ENCODE measurements around the gene RUBCNL. TPM values are rescaled to one million over a fixed set of nuclear protein-coding genes. Genes with fewer than 3 reads are reported as not detected.

RUBCNL gene
- total RNA-seq, 1 experiment from 2014 or later = 0.37 TPM

DNA sequence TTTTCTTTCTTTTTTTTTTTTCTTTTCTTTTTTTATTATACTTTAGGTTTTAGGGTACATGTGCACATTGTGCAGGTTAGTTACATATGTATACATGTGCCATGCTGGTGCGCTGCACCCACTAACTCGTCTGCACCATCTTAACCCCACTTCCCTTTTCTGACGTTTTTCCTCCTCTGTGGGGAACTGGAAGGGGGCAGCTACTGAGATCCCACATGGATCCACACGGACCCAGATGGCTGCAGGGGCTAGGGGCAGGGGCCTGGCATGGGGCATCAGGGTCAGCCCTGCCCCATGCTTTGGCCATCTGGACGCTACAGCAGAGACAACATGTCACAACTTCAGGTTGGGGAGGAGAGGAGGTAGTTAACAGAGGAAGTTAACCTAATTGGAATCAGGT lies 54.3 kb downstream of the RUBCNL start:
- no TSS peak for BruUV-seq (replicated peaks)
- no peak overlapping the region for H3K4me2 ChIP-seq
- no peak overlapping the region for H2AFZ ChIP-seq
- no peak overlapping the region for H3K4me3 ChIP-seq
- no peaks in the 10 kb centered on the region for H3K79me2 ChIP-seq (ENCODE audit: low read depth)
- intact Hi-C loops (cut with micrococcal nuclease; ENCODE audit: unreplicated experiment) = no loop called here
- DNase-seq = no peak
- no peaks in the 10 kb centered on the region for H3K4me1 ChIP-seq (replicated peaks; ENCODE audit: insufficient read depth)
- ChIA-PET POLR2A (ENCODE audit: unreplicated experiment) (no interaction called here), CTCF (no interaction called here)
- no peaks in the 10 kb centered on the region for H3K9me2 ChIP-seq (ENCODE audit: insufficient read depth)
- 0 out of 2 replicates have a peak, but pooled peaks cover 4% of the 10 kb centered on the region for H3K27me3 ChIP-seq (ENCODE audit: insufficient read depth, low read depth)
- H3K27ac ChIP-seq = no peak overlapping the region
- H3K36me3 ChIP-seq (ENCODE audit: low read depth) = no peaks in the 10 kb centered on the region
- H3K9me3 ChIP-seq (ENCODE audit: insufficient read depth, low read depth) = no peaks in the 10 kb centered on the region
- H4K20me1 ChIP-seq (ENCODE audit: insufficient read depth) = no peaks in the 10 kb centered on the region
- H3F3A ChIP-seq (ENCODE audit: insufficient read depth, low read depth) = no peaks in the 10 kb centered on the region
- no peak for TF ChIP-seq EZH2 (IDR thresholded peaks at IDR 0.05; ENCODE audit: low read depth)
- TF ChIP-seq, protein P1, sequence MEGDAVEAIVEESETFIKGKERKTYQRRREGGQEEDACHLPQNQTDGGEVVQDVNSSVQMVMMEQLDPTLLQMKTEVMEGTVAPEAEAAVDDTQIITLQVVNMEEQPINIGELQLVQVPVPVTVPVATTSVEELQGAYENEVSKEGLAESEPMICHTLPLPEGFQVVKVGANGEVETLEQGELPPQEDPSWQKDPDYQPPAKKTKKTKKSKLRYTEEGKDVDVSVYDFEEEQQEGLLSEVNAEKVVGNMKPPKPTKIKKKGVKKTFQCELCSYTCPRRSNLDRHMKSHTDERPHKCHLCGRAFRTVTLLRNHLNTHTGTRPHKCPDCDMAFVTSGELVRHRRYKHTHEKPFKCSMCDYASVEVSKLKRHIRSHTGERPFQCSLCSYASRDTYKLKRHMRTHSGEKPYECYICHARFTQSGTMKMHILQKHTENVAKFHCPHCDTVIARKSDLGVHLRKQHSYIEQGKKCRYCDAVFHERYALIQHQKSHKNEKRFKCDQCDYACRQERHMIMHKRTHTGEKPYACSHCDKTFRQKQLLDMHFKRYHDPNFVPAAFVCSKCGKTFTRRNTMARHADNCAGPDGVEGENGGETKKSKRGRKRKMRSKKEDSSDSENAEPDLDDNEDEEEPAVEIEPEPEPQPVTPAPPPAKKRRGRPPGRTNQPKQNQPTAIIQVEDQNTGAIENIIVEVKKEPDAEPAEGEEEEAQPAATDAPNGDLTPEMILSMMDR (conservative IDR thresholded peaks at IDR 0.05) = no peak

- H3K9me2 ChIP-seq (ENCODE audit: insufficient read depth) = no peaks in the 10 kb centered on the region
- H3K4me3 ChIP-seq = no peak overlapping the region
- H4K20me1 ChIP-seq (ENCODE audit: insufficient read depth) = no peaks in the 10 kb centered on the region
- intact Hi-C loops (cut with micrococcal nuclease; ENCODE audit: unreplicated experiment) = no loop called here
- TF ChIP-seq, protein P1 (conservative IDR thresholded peaks at IDR 0.05) = no peak
- TF ChIP-seq EZH2 (IDR thresholded peaks at IDR 0.05; ENCODE audit: low read depth) = no peak
- no peaks in the 10 kb centered on the region for H3K79me2 ChIP-seq (ENCODE audit: low read depth)
- ChIA-PET CTCF (no interaction called here), POLR2A (ENCODE audit: unreplicated experiment) (no interaction called here)
- no TSS peak for BruUV-seq (replicated peaks)
- no peak overlapping the region for H2AFZ ChIP-seq
- no peaks in the 10 kb centered on the region for H3K4me1 ChIP-seq (replicated peaks; ENCODE audit: insufficient read depth)
- H3K4me2 ChIP-seq = no peak overlapping the region
- no peaks in the 10 kb centered on the region for H3K36me3 ChIP-seq (ENCODE audit: low read depth)
- H3K27ac ChIP-seq = no peak overlapping the region
- no peaks in the 10 kb centered on the region for H3K9me3 ChIP-seq (ENCODE audit: insufficient read depth, low read depth)
- DNase-seq = no peak
- H3K27me3 ChIP-seq (ENCODE audit: insufficient read depth, low read depth) = 0 out of 2 replicates have a peak, but pooled peaks cover 4% of the 10 kb centered on the region
- H3F3A ChIP-seq (ENCODE audit: insufficient read depth, low read depth) = no peaks in the 10 kb centered on the region
Measured at GRCh38 chr13:46329624-46330023, 57.4 kb downstream of the RUBCNL start.

DNA sequence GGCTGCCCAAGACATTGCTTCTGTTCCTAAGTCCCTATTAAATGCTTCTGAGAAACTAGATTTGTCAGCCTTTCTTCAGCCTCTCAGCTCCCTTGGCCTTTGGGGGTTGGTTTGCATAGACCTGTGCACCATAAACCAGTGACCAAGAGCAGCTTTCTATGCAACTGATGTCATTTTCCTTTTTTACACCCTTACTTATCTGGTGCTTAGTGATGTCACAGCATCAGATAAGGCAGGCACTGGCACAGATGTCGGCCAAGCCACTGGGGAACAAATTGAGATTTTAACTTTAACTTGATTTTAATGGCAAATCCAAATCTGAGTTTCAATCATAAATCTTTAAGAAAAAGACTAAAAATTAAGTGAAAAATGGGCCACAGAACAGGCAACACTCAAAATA lies 59.8 kb downstream of the RUBCNL start:
- Histone ChIP-seq H3F3A (ENCODE audit: insufficient read depth, low read depth) (no peaks in the 10 kb centered on the region), H3K4me2 (no peak overlapping the region), H4K20me1 (ENCODE audit: insufficient read depth) (no peaks in the 10 kb centered on the region), H3K79me2 (ENCODE audit: low read depth) (no peaks in the 10 kb centered on the region), H3K4me3 (no peak overlapping the region), H3K9me3 (ENCODE audit: insufficient read depth, low read depth) (no peaks in the 10 kb centered on the region), H2AFZ (no peak overlapping the region), H3K9me2 (ENCODE audit: insufficient read depth) (no peaks in the 10 kb centered on the region), H3K4me1 (replicated peaks; ENCODE audit: insufficient read depth) (no peaks in the 10 kb centered on the region), H3K36me3 (ENCODE audit: low read depth) (no peaks in the 10 kb centered on the region), H3K27ac (no peak overlapping the region), H3K27me3 (ENCODE audit: insufficient read depth, low read depth) (0 out of 2 replicates have a peak, but pooled peaks cover 4% of the 10 kb centered on the region)
- CTCF ChIA-PET = no interaction called here
- POLR2A ChIA-PET (ENCODE audit: unreplicated experiment) = no interaction called here
- intact Hi-C loops (cut with micrococcal nuclease; ENCODE audit: unreplicated experiment) = no loop called here
- no TSS peak for BruUV-seq (replicated peaks)
- no peak for TF ChIP-seq EZH2 (IDR thresholded peaks at IDR 0.05; ENCODE audit: low read depth)
- TF ChIP-seq, protein P1 (conservative IDR thresholded peaks at IDR 0.05) = no peak
- no peak for DNase-seq
